Right renal cortex interstitium (tissue), 3 donors: ENCODE results near the gene DSCAML1. TPM values are rescaled to one million over a fixed set of nuclear protein-coding genes. Genes with fewer than 3 reads are reported as not detected.
"Not testable (repeated sequence)": the region's sequence is repeated elsewhere in the genome, so short reads cannot be mapped to it uniquely, and the experiment has no call there.

ENCODE experiments used
- DNase-seq, 3 donors: peaks; one replicate each; pipeline ENCODE4 v3.0.0-alpha.2; 2013; ENCODE audit warnings: low read depth in 3 of 3, low spot score in 2 of 3
- polyA plus RNA-seq, 3 donors: library from polyadenylated mRNA; unstranded; fragments of 120-200 nt; gene quantifications; one replicate each; pipeline ENCODE4 v1.2.1, GENCODE V29; 2013; ENCODE audit not compliant: insufficient read length in 3 of 3

Gene DSCAML1
- polyA plus RNA-seq, 3 donors, result 1.6 to 2.3 (median 1.6) TPM

DNA sequence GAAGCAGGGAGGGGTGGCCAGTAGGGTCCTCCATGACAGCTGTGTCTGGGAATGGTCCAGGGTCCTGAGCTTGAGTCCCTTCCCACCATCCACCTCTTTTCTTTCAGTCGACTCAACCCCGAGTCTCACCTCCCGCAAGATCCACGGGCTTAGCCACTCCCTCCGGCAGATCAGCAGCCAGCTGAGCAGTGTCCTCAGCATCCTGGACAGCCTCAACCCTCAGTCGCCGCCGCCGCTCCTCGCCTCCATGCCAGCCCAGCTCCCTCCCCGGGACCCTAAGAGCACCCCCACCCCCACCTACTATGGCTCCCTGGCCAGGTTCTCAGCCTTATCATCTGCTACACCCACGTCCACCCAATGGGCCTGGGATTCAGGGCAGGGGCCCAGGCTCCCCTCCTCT lies 387.5 kb downstream of the DSCAML1 start:
- DNase-seq, result no peak

DNA sequence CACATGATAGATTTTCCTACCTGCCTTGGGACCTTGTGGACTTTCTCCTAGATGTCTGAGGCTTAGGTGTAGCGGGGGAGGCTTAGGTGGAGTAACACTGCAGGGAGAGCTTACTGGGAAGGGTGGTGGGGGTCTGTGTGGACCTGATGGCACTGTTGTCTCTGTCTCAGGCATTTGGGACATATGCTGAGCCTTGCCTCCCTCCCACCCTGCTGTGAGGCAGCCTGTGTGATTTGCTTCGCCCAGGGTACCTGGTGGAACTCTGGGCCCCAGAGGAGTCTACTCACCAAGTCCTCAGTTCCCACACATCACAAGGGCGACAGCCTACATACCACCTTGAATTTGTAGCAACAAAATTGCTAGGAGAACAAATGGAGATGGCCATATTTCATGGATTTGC lies 388.7 kb downstream of the DSCAML1 start:
- no peak for DNase-seq

DNA sequence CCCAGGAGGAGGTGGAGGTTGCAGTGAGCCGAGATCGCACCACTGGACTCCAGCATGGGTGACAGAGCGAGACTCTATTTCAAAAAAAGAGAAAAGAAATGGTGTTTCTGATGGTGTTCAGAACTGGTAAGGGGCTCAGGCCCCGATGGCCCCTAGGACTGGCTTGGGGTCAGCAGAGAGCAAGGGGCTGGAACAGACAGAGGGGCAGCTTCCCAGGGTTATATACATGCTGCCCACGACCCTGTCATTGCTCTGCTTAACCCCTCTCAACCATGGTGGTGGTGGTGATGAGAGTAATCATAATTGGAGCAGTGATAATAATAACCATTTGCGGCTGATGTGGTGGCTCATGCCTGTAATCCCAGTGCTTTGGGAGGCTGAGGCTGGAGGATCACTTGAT lies 390.0 kb downstream of the DSCAML1 start:
- no peak for DNase-seq

DNA sequence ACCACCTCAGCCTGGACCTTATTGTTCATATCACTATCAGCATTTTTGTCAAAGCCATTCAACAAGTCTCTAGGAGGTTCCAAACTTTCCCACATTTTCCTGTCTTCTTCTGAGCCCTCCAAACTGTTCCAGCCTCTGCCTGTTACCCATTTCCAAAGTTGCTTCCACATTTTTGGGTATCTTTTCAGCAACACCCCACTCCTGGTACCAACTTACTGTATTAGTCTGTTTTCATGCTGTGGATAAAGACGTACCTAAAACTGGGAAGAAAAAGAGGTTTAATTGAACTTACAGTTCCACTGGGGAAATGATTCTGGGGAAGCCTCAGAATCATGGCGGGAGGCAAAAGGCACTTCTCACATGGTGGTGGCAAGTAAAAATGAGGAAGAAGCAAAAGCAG lies 391.1 kb downstream of the DSCAML1 start:
- DNase-seq, result not testable (repeated sequence)

DNA sequence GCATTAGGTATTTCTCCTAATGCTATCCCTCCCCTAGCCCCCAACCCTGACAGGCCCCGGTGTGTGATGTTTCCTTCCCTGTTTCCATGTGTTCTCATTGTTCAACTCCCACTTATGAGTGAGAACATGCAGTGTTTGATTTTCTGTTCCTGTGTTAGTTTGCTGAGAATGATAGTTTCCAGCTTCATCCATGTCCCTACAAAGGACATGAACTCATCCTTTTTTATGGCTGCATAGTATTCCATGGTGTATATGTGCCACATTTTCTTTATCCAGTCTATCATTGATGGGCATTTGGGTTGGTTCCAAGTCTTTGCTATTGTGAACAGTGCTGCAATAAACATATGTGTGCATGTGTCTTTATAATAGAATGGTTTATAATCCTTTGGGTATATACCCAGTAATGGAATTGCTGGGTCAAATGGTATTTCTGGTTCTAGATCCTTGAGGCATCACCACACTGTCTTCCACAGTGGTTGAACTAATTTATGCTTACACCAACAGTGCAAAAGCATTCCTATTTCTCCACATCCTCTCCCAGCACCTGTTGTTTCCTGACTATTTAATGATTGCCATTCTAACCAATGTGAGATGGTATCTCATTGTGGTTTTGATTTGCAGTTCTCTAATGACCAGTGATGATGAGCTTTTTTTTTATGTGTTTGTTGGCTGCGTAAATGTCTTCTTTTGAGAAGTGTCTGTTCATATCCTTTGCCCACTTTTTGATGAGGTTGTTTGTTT lies 397.7 kb downstream of the DSCAML1 start:
- not testable (repeated sequence) for DNase-seq

DNA sequence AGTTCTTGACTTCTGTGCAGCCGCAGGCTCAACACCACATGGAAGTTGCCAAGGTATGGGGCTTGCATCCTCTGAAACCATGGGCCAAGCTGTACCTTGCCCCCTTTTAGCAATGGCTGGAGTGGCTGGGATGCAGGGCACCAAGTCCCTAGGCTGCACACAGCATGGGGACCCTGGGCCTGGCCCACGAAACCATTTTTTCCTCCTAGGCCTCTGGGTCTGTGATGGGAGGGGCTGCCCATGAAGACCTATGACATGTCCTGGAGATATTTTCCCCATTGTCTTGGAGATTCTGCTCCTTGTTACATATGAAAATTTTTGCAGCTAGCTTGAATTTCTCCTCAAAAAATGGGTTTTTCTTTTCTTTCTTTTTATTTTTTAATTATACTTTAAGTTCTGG lies 398.4 kb downstream of the DSCAML1 start:
- not testable (repeated sequence) for DNase-seq

DNA sequence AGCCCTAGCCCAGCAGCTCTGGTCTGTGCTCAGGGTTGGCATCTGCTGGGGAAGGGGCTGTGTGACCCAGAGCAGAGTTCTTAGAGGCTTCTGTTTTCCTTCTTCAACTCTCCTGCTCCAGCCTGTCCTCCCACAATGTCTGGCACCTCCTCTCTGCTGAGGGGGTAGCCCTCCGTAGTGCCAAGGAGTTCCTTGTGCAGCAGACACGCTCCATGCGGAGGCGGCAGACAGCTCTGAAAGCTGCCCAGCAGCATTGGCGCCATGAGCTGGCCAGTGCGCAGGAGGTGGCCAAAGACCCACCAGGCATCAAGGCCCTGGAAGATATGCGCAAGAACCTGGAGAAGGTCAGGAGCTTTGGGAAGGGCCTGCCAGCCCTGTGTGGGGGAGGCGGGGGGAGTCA lies 400.0 kb downstream of the DSCAML1 start:
- DNase-seq, result no peak

DNA sequence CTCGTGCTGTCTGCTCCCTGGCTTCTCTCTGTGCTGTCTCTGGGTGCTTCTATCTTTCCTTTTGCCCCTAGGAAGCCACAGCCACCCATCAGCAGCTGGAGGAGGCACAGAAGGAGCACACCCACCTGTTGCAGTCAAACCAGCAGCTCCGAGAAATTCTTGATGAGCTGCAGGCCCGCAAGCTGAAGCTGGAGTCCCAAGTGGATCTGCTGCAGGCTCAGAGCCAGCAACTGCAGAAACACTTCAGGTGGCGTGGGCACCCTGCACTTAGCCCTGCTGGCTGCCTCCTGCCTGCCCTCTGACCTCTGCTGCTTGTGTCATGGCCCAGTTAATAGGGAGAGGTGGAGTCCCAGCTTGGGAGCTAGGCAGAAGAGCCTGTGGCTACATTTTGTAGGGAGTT lies 401.5 kb downstream of the DSCAML1 start:
- DNase-seq, result no peak

DNA sequence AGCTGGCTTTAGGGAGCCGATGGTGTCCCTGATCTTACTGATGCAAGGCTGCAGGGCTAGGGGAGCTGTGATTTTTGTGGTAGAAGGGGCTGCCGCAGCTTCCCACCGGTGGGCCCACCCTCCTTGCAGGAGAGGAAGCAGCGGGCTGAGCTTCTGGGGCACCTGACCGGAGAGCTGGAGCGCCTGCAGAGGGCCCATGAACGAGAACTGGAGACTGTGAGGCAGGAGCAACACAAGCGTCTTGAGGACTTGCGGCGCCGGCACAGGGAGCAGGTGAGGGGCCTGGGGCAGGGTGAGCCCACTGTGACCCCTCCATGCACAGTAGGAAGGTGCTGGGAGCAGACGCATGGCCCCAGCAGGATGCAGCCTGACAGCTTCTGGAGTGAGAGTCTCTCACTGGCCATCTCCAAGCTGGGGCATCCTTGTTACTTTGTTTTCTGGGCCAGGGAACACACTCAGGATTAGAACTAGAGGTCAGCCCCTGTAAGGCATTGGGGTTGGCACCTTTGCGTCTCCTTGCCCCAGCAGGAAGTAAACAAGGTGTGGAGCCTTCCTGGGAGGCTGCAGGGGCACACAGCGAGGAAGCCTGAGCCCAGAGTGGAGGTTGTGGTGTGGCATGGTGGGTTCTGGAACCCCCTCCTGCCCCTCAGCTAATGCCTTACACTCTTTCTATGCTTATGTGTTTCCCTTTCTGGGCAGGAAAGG lies 402.6 kb downstream of the DSCAML1 start:
- no peak for DNase-seq

DNA sequence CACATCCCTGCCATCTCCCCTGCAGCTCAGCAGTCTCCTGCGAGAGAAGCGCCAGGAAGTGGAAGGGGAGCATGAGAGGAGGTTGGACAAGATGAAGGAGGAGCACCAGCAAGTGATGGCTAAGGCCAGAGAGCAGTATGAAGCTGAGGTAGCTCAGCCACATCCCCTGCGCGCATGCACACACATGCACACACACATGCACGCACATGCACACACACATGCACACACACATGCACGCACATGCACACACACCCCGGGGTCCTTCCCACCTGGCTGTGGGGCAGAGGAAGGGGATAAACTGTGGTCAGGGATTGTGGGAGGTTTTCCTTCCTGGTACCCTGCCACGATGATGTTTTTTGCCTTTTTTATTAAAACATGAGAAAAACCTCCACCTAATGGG lies 404.0 kb downstream of the DSCAML1 start:
- no peak for DNase-seq

DNA sequence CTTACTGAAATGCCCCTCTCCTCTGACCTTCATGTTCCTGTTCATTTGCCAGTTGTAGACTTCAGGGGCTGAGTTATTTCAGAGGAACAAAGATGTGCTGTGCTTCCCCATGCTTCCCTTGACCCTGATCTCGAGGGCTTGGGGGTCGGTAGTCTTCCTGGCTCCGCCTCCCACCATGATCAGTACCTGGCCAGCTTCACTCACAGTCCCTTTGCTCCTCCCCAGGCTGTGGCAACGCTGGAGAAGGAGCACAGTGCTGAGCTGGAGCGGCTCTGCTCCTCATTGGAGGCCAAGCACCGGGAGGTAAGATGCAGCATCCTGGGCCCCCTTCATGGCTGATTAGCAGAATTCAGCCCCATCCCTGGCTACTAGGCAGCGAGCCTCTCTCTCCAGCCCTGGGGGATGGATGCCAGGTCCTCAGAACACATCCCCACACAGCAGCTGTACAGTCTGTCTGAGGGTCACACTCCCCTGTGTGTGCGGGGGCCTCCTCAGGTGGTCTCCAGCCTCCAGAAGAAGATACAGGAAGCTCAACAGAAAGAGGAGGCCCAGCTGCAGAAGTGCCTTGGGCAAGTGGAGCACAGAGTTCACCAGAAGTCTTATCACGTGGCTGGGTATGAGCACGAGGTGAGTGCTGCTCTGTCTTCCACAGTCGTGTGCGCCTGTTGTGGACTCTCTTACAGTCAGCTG lies 404.9 kb downstream of the DSCAML1 start:
- DNase-seq, result no peak

DNA sequence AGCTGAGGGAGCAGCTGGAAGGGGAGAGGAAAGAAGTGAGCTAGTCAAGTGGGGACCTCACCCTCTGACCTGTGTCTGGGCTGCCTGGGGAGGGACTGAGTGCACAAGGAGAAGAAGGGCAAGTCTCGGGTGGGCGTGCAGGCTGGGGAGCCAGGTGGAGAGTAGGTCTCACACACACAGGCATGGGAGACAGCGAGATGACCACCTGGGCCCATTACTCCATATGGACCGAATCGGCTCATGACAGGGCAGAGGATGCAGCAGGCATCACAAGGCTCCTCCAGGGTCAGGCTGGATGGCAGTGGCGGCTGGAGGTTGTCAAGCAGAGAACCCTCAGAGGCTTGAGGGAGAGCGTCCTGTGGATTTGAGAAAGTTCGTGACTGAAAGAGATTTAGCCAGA lies 405.8 kb downstream of the DSCAML1 start:
- DNase-seq, result no peak

DNA sequence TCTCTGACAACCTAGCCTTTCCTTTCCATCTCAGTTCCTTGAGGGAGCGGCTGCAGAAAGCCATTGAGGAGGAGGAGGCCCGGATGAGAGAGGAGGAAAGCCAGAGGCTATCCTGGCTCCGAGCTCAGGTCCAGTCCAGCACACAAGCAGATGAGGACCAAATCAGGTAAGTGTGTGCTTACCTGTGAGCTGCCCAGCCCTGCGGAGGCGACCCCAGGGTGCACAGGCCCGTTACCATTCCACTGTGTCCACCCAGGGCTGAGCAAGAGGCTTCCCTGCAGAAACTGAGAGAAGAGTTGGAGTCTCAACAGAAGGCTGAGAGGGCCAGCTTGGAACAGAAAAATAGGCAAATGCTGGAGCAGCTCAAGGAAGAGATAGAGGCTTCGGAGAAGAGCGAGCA lies 406.3 kb downstream of the DSCAML1 start:
- no peak for DNase-seq

DNA sequence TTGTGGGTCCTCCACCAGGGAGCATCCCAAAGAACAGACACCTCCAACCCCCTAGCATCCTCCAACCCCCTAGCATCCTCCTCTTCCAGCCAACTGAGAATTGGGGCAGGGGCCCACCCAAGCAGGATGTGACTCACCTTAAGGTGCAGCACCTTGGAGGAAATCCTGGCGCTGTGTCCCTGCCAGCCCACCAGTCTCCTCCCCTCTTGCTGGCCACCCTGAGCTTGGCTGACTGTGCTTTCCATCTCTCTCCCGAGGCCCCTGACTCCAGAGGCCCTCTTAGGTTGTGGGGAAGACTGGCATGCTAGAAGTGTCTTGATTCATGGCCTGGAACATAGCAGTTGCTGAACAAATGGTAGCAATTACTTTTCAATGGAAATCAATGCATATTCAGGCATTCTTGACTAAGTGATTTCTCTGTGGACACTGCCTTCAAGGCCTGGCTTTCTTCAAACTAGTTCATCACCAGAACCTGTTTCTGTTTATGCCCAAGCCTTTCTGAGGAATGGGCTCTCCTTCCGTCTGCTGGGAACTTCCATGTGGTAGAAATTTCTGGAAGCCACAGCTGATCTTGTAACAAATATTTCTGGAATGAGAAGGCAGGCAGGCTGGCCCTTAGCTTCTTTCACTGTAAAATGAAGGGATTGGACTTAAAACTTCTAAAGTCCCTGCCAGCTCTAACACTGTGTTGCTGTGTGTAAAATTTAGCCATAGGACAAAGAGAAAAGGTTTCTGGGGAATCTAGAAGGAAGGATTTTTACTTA lies 408.8 kb downstream of the DSCAML1 start:
- DNase-seq, result no peak

DNA sequence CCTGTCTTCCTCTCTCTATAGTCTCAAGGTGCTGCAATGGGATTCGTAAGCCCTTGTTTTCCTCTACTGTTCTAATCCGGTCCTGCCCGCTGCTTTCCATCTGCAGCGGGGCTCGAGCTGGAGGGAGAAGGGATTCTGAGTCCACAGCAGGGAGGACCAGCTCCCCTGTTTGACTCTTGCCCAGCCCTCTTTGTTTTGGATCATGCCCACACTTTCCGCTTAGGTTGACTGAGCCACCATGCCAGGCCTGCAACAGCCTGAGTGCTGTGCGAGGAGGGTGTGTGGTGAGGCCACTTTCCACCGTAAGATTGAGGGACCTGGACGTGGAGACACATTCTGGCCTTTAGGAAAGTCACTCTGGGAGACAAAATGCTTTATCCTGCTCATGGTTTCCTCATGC lies 411.1 kb downstream of the DSCAML1 start:
- DNase-seq, result no peak

DNA sequence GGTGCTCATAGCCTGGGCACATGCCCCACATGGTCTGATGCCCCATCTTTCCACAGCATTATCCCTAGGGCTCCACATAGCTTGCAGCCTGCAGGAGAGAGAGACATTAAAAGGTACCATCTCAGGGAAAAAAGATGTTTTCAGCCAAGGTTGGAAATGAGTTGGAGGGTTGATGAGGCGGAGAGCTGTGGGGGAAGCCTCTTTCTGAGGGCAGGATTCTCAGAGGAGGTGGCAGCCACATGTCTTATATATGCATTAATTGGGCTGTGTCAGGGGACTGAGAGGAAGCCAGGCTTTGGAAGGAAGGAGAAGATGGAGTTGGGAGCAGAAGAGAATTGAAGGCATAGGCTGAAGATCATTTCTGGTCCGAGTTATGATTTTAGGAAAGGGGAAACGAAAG lies 411.5 kb downstream of the DSCAML1 start:
- no peak for DNase-seq

DNA sequence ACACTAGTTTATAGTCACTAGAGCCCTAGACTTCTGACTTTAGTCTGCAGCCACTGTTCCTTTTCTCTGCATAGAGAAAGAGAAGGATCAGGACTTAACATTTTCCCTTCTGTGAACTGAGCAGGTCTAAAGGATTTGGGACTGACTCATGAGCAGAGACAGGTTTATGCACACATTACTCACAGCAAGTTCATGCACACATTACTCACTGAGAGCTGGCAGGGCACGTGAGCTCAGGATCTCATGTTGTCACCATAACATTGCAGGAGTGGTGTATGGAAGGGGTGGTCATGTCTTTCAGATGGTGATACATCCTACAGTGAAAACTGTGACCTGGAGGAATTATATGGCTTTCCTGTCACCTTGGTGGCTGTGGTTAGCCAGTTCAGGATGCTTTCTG lies 413.0 kb downstream of the DSCAML1 start:
- DNase-seq, result no peak

DNA sequence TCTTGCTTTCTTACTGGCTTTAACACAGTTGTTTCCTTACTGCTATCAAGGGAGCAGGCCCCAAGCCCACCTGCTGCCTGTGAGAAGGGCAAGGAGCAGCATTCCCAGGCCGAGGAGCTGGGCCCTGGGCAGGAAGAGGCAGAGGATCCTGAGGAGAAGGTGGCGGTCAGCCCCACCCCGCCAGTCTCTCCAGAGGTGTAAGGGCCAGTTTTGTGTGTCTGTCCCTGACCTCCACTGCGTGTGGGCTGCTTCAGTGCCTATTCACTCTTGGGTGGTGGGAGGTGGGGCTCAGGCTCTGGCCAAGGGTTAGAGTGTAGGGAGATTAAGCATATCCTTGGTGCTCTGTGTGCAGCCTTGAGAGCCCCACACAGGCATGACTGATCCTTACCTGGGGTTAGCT lies 414.3 kb downstream of the DSCAML1 start:
- no peak for DNase-seq

DNA sequence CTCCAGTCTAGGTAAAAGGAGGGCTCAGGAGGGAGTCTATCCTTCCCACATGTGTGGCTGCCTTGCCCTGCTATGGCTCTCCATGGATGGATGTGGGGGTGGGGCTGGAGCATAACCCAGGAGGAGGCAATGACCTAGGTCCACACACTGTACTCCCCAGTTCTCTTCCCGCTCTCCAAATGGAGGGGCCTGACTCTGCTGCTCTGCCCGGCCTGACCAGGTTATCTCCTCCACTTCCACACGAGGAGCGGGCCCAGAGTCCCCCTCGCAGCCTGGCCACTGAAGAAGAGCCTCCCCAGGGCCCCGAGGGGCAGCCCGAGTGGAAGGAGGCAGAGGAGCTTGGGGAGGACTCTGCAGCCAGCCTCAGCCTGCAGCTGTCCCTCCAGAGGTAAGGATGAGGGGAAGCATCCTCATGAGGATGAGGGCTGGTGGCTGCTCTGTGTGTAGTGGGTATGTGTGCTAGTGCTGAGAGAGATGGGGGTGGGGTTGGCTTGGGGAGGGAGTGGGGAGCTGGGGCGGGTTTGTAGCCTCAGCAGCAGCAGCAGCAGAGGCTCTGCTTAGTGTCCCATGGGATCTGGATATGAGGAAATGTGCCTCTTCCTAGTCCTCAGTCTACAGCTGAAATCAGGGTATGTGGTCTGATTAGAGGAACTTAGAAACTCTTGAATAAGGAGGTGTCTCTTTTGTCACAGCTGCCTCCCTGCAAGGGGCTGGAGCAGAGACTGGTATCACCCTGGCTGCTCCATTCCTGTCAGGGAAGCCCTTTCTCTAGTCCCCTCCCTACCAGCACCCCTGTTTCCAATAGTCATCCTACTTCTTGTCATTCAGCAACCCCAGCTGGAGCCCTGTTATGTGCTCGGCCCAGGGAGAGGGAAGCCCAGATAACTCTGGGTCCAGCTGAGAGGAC lies 415.3 kb downstream of the DSCAML1 start:
- no peak for DNase-seq

DNA sequence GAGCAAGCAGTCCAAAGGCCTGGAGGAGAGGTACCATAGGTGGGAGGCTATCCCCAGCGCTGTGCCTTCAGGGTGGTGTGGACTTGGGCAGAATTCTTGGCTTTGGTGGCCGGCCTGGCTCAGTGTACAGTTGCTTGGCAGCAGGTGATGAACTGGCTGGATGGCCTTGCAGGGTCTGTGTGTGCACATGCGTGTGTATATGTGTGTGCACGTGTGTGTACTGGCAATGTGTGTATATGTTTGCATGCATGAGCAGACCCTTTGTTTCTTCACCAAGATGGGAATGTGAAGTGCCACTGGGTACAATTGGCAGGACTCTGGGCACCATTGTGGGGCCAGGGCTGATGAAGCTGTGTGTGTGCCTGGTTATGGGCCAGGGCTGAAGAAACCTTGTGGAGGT lies 416.3 kb downstream of the DSCAML1 start:
- DNase-seq, result no peak
